Prostate gland (tissue), 2 donors: Measurements from ENCODE around the gene GARS1. TPM values are rescaled to one million over a fixed set of nuclear protein-coding genes. Genes with fewer than 3 reads are reported as not detected.
A peak's percentile ranks its signal among the peaks of the same experiment; 100 is the strongest.

Experiments used
- DNase-seq: peaks from one replicate; pipeline ENCODE4 v3.0.0-alpha.2; 2019; ENCODE audit warnings: low spot score
- H3K27ac ChIP-seq, 2 donors: fragments of 200-600 bp; sonication (generic); 2 replicates each; pipeline ENCODE4 v1.5.1; 2017 to 2019
- H3K27me3 ChIP-seq: fragments of 200-600 bp; sonication (generic); replicated peaks from 2 replicates; pipeline ENCODE4 v1.5.1; 2019; ENCODE audit not compliant: insufficient read depth
- H3K36me3 ChIP-seq, 2 donors: fragments of 200-600 bp; sonication (generic); 1 replicate in 1 of 2; 2 replicates in 1 of 2; pipeline versions ENCODE4 v1.5.1 to v1.8.1; 2017 to 2019
- H3K4me1 ChIP-seq: fragments of 200-600 bp; sonication (generic); replicated peaks from 2 replicates; pipeline ENCODE4 v1.5.1; 2019
- H3K4me3 ChIP-seq, 2 donors: fragments of 200-600 bp; sonication (generic); 2 replicates each; pipeline ENCODE4 v1.5.1; 2017 to 2019
- H3K9me3 ChIP-seq: fragments of 200-600 bp; sonication (generic); 2 replicates; pipeline ENCODE4 v1.5.1; 2017
- CTCF ChIP-seq, 4 experiments: fragments of 200-600 bp in 2 of 4; fragments of 450-650 bp in 2 of 4; sonication (generic) in 2 of 4; IDR thresholded peaks; 1 replicate in 3 of 4; 2 replicates in 1 of 4; pipeline ENCODE4 v1.5.1; 2016 to 2019; ENCODE audit warnings: antibody characterized with exemption in 4 of 4, mild to moderate bottlenecking in 2 of 4, moderate library complexity in 2 of 4
- POLR2A ChIP-seq: fragments of 450-650 bp; IDR thresholded peaks from one replicate; pipeline ENCODE4 v1.6.1; 2016; ENCODE audit warnings: antibody characterized with exemption, mild to moderate bottlenecking
- POLR2AphosphoS5 ChIP-seq: sonication (generic); formaldehyde crosslinking; IDR thresholded peaks from one replicate; pipeline ENCODE4 v1.6.1; 2017; ENCODE audit warnings: antibody characterized with exemption
- WGBS: methylation state at CpG from one replicate; pipeline ENCODE4 v1.1.5; 2018; 5-methylcytosine and 5-hydroxymethylcytosine counted together
- intact Hi-C: fragments of 100-400 bp; cut with DNase I; formaldehyde crosslinking; loops from one replicate; pipeline ENCODE4 v1.14.2; 2022
- total RNA-seq, 2 donors: library from RNA; depleted of rRNA; stranded (reverse); fragments of >200 nt; gene quantifications; one replicate each; pipeline ENCODE4 v1.1.0, GENCODE V29; 2016

The GARS1 gene
- total RNA-seq, 2 donors from 2014 or later = 38.8 to 78.3 TPM

- intact Hi-C loops = no loop called here
- Histone ChIP-seq H3K4me3 (peak overlapping the region; percentile 72 to 97), H3K4me1 (peaks cover 6% of the 10 kb centered on the region), H3K27ac (peak overlapping the region; percentile 91 to 92), H3K36me3 (no peaks in the 10 kb centered on the region), H3K27me3 (no peaks in the 10 kb centered on the region), H3K9me3 (no peaks in the 10 kb centered on the region)
- DNase-seq = peak; percentile 9
- TF ChIP-seq POLR2AphosphoS5 = no peak
- no peak for TF ChIP-seq CTCF (IDR thresholded peaks at IDR 0.05)
- no peak for TF ChIP-seq POLR2A
- 1% methylated on average over 12 of the region's 12 CpGs for WGBS
These were observed 584 bp upstream of the GARS1 start for GRCh38 chr7:30594048-30594539.

GRCh38 chr7:30595436-30596013, 847 bp downstream of the GARS1 start:
- no peak for DNase-seq
- H3K4me1 ChIP-seq = peaks cover 6% of the 10 kb centered on the region
- 2% methylated on average over 13 of the region's 13 CpGs for WGBS
- peak overlapping the region; percentile 72 to 97 for H3K4me3 ChIP-seq
- H3K27me3 ChIP-seq = no peaks in the 10 kb centered on the region
- no peak for TF ChIP-seq POLR2AphosphoS5
- TF ChIP-seq CTCF (IDR thresholded peaks at IDR 0.05) = no peak
- no peak for TF ChIP-seq POLR2A
- intact Hi-C loops = no loop called here
- no peaks in the 10 kb centered on the region for H3K36me3 ChIP-seq
- H3K27ac ChIP-seq = peak overlapping the region; percentile 91 to 92
- no peaks in the 10 kb centered on the region for H3K9me3 ChIP-seq

GRCh38 chr7:30596014-30596641, 1.4 kb downstream of the GARS1 start:
- no peak for DNase-seq
- no peaks in the 10 kb centered on the region for H3K9me3 ChIP-seq
- intact Hi-C loops = no loop called here
- H3K4me3 ChIP-seq = peak overlapping the region; percentile 72 to 97
- H3K36me3 ChIP-seq = no peaks in the 10 kb centered on the region
- peaks cover 6% of the 10 kb centered on the region for H3K4me1 ChIP-seq
- H3K27ac ChIP-seq = peak overlapping the region in 1 of 2 donors; percentile 91
- H3K27me3 ChIP-seq = no peaks in the 10 kb centered on the region
- 15% methylated on average over 14 of the region's 14 CpGs for WGBS
- no peak for TF ChIP-seq POLR2AphosphoS5
- TF ChIP-seq POLR2A = no peak
- no peak for TF ChIP-seq CTCF (IDR thresholded peaks at IDR 0.05)

GRCh38 chr7:30596721-30597120, 2.0 kb downstream of the GARS1 start:
- no peak overlapping the region for H3K27ac ChIP-seq
- peaks cover 6% of the 10 kb centered on the region for H3K4me1 ChIP-seq
- no peak for DNase-seq
- H3K36me3 ChIP-seq = no peaks in the 10 kb centered on the region
- no peaks in the 10 kb centered on the region for H3K27me3 ChIP-seq
- intact Hi-C loops = no loop called here
- peak overlapping the region in 1 of 2 donors; percentile 97 for H3K4me3 ChIP-seq
- no peaks in the 10 kb centered on the region for H3K9me3 ChIP-seq
- WGBS = 75% methylated on average over 3 of the region's 3 CpGs
- TF ChIP-seq CTCF (IDR thresholded peaks at IDR 0.05) = no peak
- no peak for TF ChIP-seq POLR2AphosphoS5
- TF ChIP-seq POLR2A = no peak
